Lung (tissue), 12 donors: ENCODE data around the gene TTC4. TPM values are rescaled to one million over a fixed set of nuclear protein-coding genes. Genes with fewer than 3 reads are reported as not detected.

ENCODE experiments used
- ATAC-seq: fragments of 200-7000 bp; cut with Tn5 transposase; one replicate; pipeline ENCODE4 v1.9.1; 2020; ENCODE audit warnings: moderate number of reproducible peaks; ENCODE audit not compliant: insufficient read depth, low FRiP score
- DNase-seq, 3 donors: peaks; one replicate each; pipeline ENCODE4 v3.0.0-alpha.2; 2013 to 2017
- H3K27ac ChIP-seq, 2 donors: one replicate each; pipeline ENCODE4 v1.5.1; 2013; ENCODE audit warnings: mild to moderate bottlenecking in 2 of 2, moderate library complexity in 2 of 2, control low read depth in 1 of 2, inconsistent platforms in 1 of 2, low read depth in 1 of 2, low read length in 1 of 2
- H3K27me3 ChIP-seq, 3 donors: one replicate each; pipeline ENCODE4 v1.5.1; 2013; ENCODE audit warnings: low read length in 2 of 3; ENCODE audit not compliant: control insufficient read depth in 3 of 3, insufficient read depth in 3 of 3
- H3K36me3 ChIP-seq, 4 donors: one replicate each; pipeline ENCODE4 v1.5.1; 2013; ENCODE audit warnings: low read length in 4 of 4, mild to moderate bottlenecking in 1 of 4, moderate library complexity in 1 of 4; ENCODE audit not compliant: control insufficient read depth in 4 of 4, insufficient read depth in 4 of 4
- H3K4me1 ChIP-seq, 5 donors: one replicate each; pipeline ENCODE4 v1.5.1; 2013; ENCODE audit warnings: low read length in 5 of 5, mild to moderate bottlenecking in 2 of 5, moderate library complexity in 1 of 5; ENCODE audit not compliant: control insufficient read depth in 5 of 5, insufficient read depth in 5 of 5
- H3K4me3 ChIP-seq: one replicate; pipeline ENCODE4 v1.5.1; 2013; ENCODE audit warnings: mild to moderate bottlenecking, control low read depth, moderate library complexity
- H3K9ac ChIP-seq, 2 donors: one replicate each; pipeline ENCODE4 v1.5.1; 2013; ENCODE audit warnings: low read length in 2 of 2, control low read depth in 1 of 2; ENCODE audit not compliant: insufficient read depth in 1 of 2
- H3K9me3 ChIP-seq, 4 donors: one replicate each; pipeline ENCODE4 v1.5.1; 2013; ENCODE audit warnings: low read length in 3 of 4, mild to moderate bottlenecking in 1 of 4, moderate library complexity in 1 of 4; ENCODE audit not compliant: control insufficient read depth in 4 of 4, insufficient read depth in 3 of 4
- WGBS, 2 donors: extraction: QIAGEN DNeasy Blood & Tissue Kit; methylation state at CpG; one replicate each; pipeline ENCODE4 v1.1.7; 2013; 5-methylcytosine and 5-hydroxymethylcytosine counted together
- polyA plus RNA-seq, 2 donors: library from polyadenylated mRNA; stranded (reverse); fragments of 200-250 nt; gene quantifications; one replicate each; pipeline ENCODE4 v1.2.1, GENCODE V29; 2013
- total RNA-seq, 2 donors: library from RNA; depleted of rRNA in 1 of 2; stranded (reverse); fragments of >200 nt in 1 of 2; gene quantifications; one replicate each; pipeline ENCODE4 v1.2.1, GENCODE V29; 2014 to 2021
- TF ChIP-seq, protein P1 (sequence below): IDR thresholded peaks from 2 replicates; pipeline ENCODE4 v1.5.1; 2012; ENCODE audit warnings: mild to moderate bottlenecking; ENCODE audit errors: control extremely low read depth, extremely low read depth
- donor health status: control.
- donor health status: control.
- donor health status: Bipolar disorder and iron deficiency.
- donor health status: healthy.
- donor health status: DM: yes; HTN: yes; CAD: no.

Gene TTC4
- total and polyA plus RNA-seq, 4 donors = 11.6 to 18.4 (median 16.7) TPM

GRCh38 chr1:54716299-54717047, 812 bp downstream of the TTC4 start:
- H3K4me1 ChIP-seq = peaks cover 0 to 15% (median 3%) of the 10 kb centered on the region in 5 donors
- H3K27ac ChIP-seq = peak overlapping the region in 1 of 2 donors; percentile 62
- TF ChIP-seq, protein P1, sequence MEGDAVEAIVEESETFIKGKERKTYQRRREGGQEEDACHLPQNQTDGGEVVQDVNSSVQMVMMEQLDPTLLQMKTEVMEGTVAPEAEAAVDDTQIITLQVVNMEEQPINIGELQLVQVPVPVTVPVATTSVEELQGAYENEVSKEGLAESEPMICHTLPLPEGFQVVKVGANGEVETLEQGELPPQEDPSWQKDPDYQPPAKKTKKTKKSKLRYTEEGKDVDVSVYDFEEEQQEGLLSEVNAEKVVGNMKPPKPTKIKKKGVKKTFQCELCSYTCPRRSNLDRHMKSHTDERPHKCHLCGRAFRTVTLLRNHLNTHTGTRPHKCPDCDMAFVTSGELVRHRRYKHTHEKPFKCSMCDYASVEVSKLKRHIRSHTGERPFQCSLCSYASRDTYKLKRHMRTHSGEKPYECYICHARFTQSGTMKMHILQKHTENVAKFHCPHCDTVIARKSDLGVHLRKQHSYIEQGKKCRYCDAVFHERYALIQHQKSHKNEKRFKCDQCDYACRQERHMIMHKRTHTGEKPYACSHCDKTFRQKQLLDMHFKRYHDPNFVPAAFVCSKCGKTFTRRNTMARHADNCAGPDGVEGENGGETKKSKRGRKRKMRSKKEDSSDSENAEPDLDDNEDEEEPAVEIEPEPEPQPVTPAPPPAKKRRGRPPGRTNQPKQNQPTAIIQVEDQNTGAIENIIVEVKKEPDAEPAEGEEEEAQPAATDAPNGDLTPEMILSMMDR = no peak
- peak overlapping the region; percentile 48 to 73 for H3K9ac ChIP-seq
- peaks cover 2 to 14% (median 5%) of the 10 kb centered on the region in 4 donors for H3K36me3 ChIP-seq
- peak overlapping the region; percentile 84 for H3K4me3 ChIP-seq
- no peak for DNase-seq
- no peaks in the 10 kb centered on the region for H3K9me3 ChIP-seq
- no peak for ATAC-seq
- WGBS, 2 donors = 44 to 52% methylated on average over 8 of the region's 8 CpGs
- no peaks in the 10 kb centered on the region for H3K27me3 ChIP-seq

GRCh38 chr1:54721719-54722118, 6.1 kb downstream of the TTC4 start:
- TF ChIP-seq, protein P1 = no peak
- Histone ChIP-seq H3K9ac (no peak overlapping the region), H3K4me1 (peaks cover 0 to 3% (median 0%) of the 10 kb centered on the region in 5 donors), H3K27me3 (no peaks in the 10 kb centered on the region), H3K4me3 (no peak overlapping the region), H3K9me3 (peaks cover 0 to 10% (median 0%) of the 10 kb centered on the region in 4 donors), H3K36me3 (peaks cover 21 to 58% (median 41%) of the 10 kb centered on the region in 4 donors), H3K27ac (no peak overlapping the region)
- DNase-seq (no peak), ATAC-seq (no peak)

DNA sequence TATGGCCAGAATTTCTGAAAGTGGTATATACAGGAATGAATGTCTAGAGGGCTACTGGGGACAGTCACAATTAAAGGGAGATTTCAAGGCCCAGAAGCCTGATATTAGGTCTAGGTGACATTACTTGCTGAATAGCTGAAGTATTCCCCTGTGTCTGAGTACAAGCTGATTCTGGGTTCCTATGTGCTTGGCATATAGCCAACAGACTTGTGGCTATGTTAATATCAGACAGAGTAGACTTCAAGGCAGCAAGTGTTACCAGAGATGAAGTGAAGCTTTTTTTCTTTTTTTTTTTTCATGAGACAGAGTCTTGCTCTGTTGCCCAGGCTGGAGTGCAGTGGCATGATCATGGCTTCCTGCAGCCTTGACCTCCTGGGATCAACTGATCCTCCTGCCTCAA, 8.3 kb downstream of the TTC4 start:
- TF ChIP-seq, protein P1 = no peak
- no peak overlapping the region for H3K9ac ChIP-seq
- peaks cover 0 to 10% (median 0%) of the 10 kb centered on the region in 4 donors for H3K9me3 ChIP-seq
- no peak overlapping the region for H3K4me3 ChIP-seq
- DNase-seq (no peak), ATAC-seq (no peak)
- H3K36me3 ChIP-seq = peaks cover 25 to 60% (median 50%) of the 10 kb centered on the region in 4 donors
- no peak overlapping the region for H3K27ac ChIP-seq
- H3K4me1 ChIP-seq = no peaks in the 10 kb centered on the region
- H3K27me3 ChIP-seq = no peaks in the 10 kb centered on the region
